ENCODE results near the gene MOV10.
"Not testable (repeated sequence)": the region's sequence is repeated elsewhere in the genome, so short reads cannot be mapped to it uniquely, and the experiment has no call there.

Gene MOV10

DNA sequence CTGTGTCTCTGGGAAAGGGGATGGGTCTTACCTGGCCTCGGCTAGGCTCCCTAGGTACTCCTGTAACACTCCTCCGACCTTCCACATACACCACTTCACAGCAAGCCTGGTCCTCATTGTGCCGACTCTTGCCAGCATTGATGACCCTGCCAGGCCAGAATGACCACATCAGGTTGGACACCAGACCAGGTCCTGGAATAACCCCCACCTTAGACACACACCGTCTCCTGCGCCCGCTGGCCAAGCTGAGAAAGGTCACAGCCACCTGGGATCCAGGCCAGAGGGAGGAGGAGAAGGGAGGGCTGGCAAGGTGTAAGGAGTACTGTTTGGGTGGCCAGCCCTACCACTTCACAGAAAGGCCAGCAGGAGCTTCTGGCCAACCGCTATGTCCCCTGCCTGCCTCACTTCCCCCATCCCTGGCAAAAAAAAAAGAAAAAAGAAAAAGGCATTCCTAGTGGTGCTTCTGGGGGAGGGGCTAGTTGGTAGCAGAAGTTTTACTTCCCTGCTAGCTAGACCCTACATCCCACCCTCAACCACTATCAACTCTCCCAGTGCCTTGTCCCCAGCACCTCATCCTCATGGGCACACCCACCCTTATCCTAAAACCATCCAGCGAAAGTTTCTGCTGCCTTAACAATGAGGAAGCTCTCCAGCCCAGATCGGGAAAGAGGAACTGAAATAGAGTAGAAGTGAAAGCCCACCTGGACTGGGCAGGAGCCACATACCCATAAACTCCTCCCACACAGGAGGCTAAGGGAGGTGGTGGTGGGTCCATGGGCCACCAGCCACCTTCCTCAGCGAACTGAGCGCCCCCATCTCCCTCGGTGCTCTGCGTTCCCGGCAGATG lies 39.2 kb downstream of the MOV10 start:
- no peak for DNase-seq

GRCh38 chr1:112714313-112715263 lies 40.1 kb downstream of the MOV10 start:
- DNase-seq, result no peak

GRCh38 chr1:112715264-112716053 lies 41.0 kb downstream of the MOV10 start, which contains the start of gene PPM1J:
PPM1J (minus strand) TSS chr1:112715332; CDS start chr1:112715301, 31 bp downstream.
- DNase-seq, result peak; percentile 91 to 96 (median 94)

DNA sequence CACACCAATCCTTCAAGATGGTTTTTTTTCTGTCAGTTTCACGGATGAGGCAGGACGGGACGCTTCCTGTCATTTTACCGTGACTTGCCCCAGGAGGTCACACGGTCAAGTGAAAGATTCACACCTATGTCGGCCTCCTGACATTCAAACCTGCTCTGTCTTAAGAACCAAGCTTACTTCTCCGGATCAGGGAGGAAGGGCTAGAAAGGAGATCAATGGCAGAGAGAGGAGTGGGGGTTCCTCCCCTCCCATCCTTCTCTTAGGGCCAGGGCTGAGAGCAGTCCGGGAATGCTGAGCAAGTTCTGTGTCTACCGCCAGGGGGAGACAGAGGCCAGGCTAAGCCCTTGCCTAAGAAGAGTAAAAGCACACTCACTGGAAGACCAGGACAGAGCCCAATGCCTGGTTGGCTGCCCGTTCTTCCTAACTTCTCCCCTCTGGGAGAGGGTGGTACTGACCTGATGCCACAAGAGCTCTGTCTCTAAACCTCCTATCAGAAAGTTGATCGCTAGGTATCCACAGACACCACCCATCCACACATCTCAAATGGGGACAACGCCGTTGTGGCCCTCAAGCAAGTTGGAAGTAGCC lies 41.8 kb downstream of the MOV10 start:
- peak; percentile 51 to 76 (median 73) for DNase-seq

GRCh38 chr1:112717263-112717873 lies 42.9 kb downstream of the MOV10 start:
- no peak for DNase-seq

- peak; percentile 60 to 72 (median 71) for DNase-seq
Observed at GRCh38 chr1:112718691-112719418, 44.4 kb downstream of the MOV10 start.

GRCh38 chr1:112719706-112720105 lies 45.2 kb downstream of the MOV10 start:
- no peak for DNase-seq

GRCh38 chr1:112720800-112721199 lies 46.3 kb downstream of the MOV10 start:
- no peak for DNase-seq

DNA sequence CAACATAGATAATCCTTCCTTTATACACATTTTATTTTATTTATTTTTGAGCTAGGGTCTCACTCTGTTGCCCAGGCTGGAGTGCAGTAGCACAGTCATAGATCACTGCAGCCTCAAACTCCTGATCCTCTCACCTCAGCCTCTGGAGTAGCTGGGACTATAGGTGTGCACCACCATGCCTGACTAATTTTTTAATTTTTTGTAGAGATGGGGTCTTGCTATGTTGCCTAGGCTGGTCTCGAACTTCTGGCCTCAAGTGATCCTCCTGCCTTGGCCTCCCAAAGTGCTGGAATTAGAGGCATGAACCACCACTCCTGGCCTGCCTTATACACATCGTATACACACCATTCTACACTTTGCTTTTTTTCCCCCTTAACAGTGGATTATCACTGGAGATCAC lies 46.8 kb downstream of the MOV10 start:
- DNase-seq, result not testable (repeated sequence)

- DNase-seq, result no peak
Observed at GRCh38 chr1:112721966-112722524, 47.6 kb downstream of the MOV10 start.

- no peak for DNase-seq
Observed at GRCh38 chr1:112722601-112723510, 48.4 kb downstream of the MOV10 start.

- DNase-seq, result no peak
Observed at GRCh38 chr1:112723511-112723839, 49.0 kb downstream of the MOV10 start.

GRCh38 chr1:112724240-112724639 lies 49.8 kb downstream of the MOV10 start:
- DNase-seq, result not testable (repeated sequence)

DNA sequence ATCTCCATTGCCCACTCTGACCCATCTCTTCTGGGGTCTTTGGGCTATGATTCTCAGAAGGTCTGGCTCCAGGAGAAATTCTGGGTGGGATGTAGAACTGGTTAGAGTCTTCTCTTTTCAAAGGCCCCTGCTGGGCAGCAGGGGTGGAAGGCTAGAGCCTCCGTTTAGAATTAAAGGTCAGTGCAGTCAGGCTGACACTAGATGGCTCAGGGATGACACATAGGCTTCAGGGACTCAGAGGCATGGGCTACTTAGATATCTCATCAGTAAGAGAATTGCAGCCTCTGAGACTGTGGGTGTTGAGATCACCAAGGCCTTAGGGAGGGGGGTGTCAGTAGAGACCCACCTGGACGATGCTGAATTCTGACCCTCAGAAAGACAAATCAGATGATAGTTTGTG lies 53.3 kb downstream of the MOV10 start:
- no peak for DNase-seq

- not testable (repeated sequence) for DNase-seq
Observed at GRCh38 chr1:112728306-112728971, 54.0 kb downstream of the MOV10 start.

DNA sequence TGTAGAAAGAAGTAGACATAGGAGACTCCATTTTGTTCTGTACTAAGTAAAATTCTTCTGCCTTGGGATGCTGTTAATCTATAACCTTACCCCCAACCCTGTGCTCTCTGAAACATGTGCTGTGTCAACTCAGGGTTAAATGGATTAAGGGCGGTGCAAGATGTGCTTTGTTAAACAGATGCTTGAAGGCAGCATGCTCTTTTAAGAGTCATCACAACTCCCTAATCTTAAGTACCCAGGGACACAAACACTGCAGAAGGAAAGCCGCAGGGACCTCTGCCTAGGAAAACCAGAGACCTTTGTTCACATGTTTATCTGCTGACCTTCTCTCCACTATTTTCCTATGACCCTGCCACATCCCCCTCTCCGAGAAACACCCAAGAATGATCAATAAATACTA lies 54.6 kb downstream of the MOV10 start:
- not testable (repeated sequence) for DNase-seq

- no peak for DNase-seq
Observed at GRCh38 chr1:112729909-112730308, 55.5 kb downstream of the MOV10 start.

- DNase-seq, result no peak
Observed at GRCh38 chr1:112731451-112731850, 57.0 kb downstream of the MOV10 start.

GRCh38 chr1:112735752-112736151 lies 61.3 kb downstream of the MOV10 start:
- no peak for DNase-seq

Data from T-helper 1 cell (primary cell).